Right renal cortex interstitium (tissue), 3 donors: Measurements from ENCODE around the gene FSD1. TPM values are rescaled to one million over a fixed set of nuclear protein-coding genes. Genes with fewer than 3 reads are reported as not detected.
"Not testable (repeated sequence)": the region's sequence is repeated elsewhere in the genome, so short reads cannot be mapped to it uniquely, and the experiment has no call there.

ENCODE experiments used
- DNase-seq, 3 donors: peaks; one replicate each; pipeline ENCODE4 v3.0.0-alpha.2; 2013; ENCODE audit warnings: low read depth in 3 of 3, low spot score in 2 of 3
- polyA plus RNA-seq, 3 donors: library from polyadenylated mRNA; unstranded; fragments of 120-200 nt; gene quantifications; one replicate each; pipeline ENCODE4 v1.2.1, GENCODE V29; 2013; ENCODE audit not compliant: insufficient read length in 3 of 3

The FSD1 gene
- polyA plus RNA-seq, 3 donors, result 4.3 to 5.4 (median 5.0) TPM

GRCh38 chr19:4284176-4284958 lies 20.0 kb upstream of the FSD1 start:
- DNase-seq, result no peak

GRCh38 chr19:4284974-4285373 lies 19.4 kb upstream of the FSD1 start:
- DNase-seq, result no peak

DNA sequence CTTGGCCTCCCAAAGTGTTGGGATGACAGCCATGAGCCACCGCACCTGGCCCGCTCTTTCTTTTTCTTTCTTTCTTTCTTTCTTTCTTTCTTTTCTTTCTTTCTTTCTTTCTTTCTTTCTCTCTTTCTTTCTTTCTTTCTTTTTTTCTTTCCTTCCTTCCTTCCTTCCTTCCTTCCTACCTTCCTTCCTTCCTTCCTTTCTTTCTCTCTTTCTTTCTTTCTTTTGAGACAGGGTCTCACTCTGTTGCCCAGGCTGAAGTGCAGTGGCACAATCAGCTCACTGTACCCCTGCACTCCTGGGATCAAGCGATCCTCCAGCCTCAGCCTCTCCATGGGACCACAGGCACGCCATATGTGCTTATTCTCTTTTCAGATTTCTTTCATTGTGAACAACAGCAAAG lies 18.3 kb upstream of the FSD1 start:
- not testable (repeated sequence) for DNase-seq

DNA sequence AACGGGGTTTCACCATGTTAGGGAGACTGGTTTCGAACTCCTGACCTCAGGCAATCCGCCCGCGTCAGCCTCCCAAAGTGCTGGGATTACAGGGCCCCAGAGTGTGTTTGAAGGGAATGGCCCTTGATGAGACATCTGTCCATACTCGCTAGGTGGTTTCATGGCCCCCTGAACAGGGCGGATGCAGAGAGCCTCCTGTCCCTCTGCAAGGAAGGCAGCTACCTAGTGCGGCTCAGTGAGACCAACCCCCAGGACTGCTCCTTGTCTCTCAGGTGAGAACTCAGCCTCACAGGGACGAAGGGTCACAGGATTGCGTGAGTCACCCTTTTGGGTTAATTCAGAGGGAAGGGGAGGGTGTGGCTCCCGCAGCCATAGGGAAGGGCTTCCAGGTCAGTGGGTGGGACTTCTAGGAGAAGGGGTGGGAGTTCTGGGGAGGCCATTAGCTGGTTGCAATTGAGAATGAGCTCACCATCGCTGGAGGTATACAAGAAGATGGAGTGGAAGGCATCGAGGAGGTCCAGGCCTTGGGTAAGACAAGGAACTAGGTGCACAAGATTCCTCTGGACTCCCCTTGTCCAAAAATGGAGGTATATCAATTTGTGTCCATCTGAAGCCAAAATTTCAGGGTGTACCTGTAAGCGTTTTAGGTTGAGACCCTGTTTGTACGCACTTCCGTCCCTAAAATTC lies 16.2 kb upstream of the FSD1 start:
- DNase-seq, result no peak

GRCh38 chr19:4291184-4291732 lies 13.1 kb upstream of the FSD1 start:
- no peak for DNase-seq

- DNase-seq, result no peak
Observed at GRCh38 chr19:4292515-4292914, 11.9 kb upstream of the FSD1 start.

- no peak for DNase-seq
Observed at GRCh38 chr19:4294389-4294788, 10.0 kb upstream of the FSD1 start.

DNA sequence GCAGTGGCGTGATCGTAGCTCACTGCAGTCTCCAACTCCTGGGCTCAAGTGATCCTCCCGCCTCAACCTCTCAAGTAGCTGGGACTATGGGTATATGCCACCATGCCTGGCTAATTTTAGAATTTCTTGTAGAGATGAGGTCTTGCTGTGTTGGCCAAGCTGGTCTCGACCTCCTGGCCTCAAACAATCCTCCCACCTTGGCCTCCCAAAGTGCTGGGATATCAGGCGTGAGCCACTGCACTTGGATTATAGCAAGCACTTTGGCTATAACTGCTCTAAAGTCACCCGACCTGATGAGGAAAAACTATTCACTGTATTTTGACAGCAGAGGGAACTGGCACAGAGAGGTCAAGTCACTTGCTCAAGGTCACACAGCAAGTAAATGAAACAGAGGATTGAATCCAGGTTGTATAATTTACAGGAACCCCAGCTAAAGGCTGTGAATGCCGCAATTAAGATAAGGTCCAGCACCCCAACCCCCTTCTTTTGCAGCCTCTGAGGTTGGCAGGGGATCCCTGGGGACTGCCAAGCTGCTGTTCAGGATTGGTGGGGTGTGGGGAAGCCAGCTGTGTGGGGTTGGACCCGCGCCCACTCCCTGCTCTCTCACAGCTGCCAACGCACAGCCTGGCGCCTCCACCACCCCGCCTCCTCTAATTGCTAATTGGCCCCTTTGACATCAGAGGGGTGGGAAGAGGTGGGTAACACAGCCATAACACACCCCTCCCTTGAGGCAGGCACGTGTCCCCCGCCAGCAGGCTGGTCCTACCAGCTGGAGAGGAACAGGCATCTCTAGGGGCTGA lies 8.2 kb upstream of the FSD1 start:
- DNase-seq, result no peak

- no peak for DNase-seq
Observed at GRCh38 chr19:4297901-4298809, 6.2 kb upstream of the FSD1 start.

GRCh38 chr19:4298810-4299550 lies 5.4 kb upstream of the FSD1 start:
- DNase-seq, result no peak

- no peak for DNase-seq
Observed at GRCh38 chr19:4300589-4300988, 3.8 kb upstream of the FSD1 start.

DNA sequence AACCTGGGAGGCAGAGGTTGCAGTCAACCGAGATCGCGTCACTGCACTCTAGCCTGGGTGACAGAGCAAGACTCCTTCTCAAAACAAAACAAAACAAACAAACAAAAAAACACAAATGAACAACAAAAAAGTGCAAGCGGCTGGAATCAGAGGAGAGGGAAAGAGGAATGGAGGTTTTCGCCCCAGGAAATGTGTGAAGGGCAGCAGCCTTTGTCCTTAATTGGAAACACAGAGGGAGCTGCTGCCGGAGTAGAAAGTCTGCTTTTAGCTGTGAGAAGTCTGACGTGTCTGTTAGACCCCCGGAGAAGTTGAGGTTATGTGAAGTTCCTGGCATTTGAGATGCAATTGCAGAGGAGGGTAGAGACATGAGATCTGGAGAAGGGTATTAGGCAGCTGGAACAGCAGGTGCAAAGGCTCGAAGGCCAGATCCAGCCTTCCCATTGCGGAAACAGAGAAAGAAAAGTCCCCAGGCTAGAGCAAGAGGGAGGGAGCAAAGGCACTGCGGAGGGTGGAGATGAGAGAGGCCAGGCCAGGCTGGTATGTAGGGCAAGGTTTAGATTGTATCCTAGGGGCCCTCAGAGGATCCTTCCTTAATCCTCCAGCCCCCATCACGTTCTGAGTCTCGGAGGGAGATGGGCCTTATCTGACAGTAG lies 2.7 kb upstream of the FSD1 start:
- DNase-seq, result no peak

- no peak for DNase-seq
Observed at GRCh38 chr19:4302243-4302640, 2.2 kb upstream of the FSD1 start, which contains the start of gene TMIGD2. TMIGD2 (minus strand) TSS chr19:4302389; CDS start chr19:4302385, 4 bp downstream.

GRCh38 chr19:4303819-4304537 lies 420 bp upstream of the FSD1 start:
- DNase-seq, result no peak

- no peak for DNase-seq
Observed at GRCh38 chr19:4305257-4305612, 837 bp downstream of the FSD1 start.

- DNase-seq, result no peak
Observed at GRCh38 chr19:4305659-4306058, 1.3 kb downstream of the FSD1 start.

GRCh38 chr19:4310247-4311121 lies 6.1 kb downstream of the FSD1 start:
- no peak for DNase-seq
